HFFc6 (cell line): ENCODE measurements around the gene BTG1. TPM values are rescaled to one million over a fixed set of nuclear protein-coding genes. Genes with fewer than 3 reads are reported as not detected.
"Not testable (repeated sequence)": the region's sequence is repeated elsewhere in the genome, so short reads cannot be mapped to it uniquely, and the experiment has no call there.

Source experiments
- DNase-seq: peaks from one replicate; pipeline ENCODE4 v3.0.0-alpha.2; 2018
- H3K27ac Mint-ChIP-seq: 2 replicates; pipeline ENCODE4 v1.8.0; 2020; ENCODE audit warnings: mild to moderate bottlenecking, mixed read lengths
- H3K27me3 Mint-ChIP-seq: 2 replicates; pipeline ENCODE4 v1.8.0; 2021; ENCODE audit warnings: mild to moderate bottlenecking, moderate library complexity, mixed read lengths; ENCODE audit not compliant: insufficient read depth
- H3K36me3 Mint-ChIP-seq: 2 replicates; pipeline ENCODE4 v1.8.0; 2021; ENCODE audit warnings: low read depth, mixed read lengths
- H3K4me1 Mint-ChIP-seq: 2 replicates; pipeline ENCODE4 v1.8.0; 2020; ENCODE audit warnings: low read depth, mixed read lengths
- H3K4me3 Mint-ChIP-seq: 2 replicates; pipeline ENCODE4 v1.8.0; 2020; ENCODE audit warnings: mild to moderate bottlenecking, moderate library complexity, mixed read lengths
- H3K9me3 Mint-ChIP-seq: 2 replicates; pipeline ENCODE4 v1.8.0; 2020; ENCODE audit warnings: mild to moderate bottlenecking, mixed read lengths
- total RNA-seq, 6 experiments: library from RNA; stranded (reverse); fragmentation: NEBNext Ultra II Directional; extraction: Animal tissue kit (Norgen Biotek cat#: 25700); gene quantifications; 2 replicates in 1 of 6; 3 replicates in 5 of 6; pipeline ENCODE4 v1.2.3, GENCODE V29; 2021
- TF ChIP-seq, protein P1 (sequence below): fragments of 200-600 bp; sonication (generic); IDR thresholded peaks from 2 replicates; pipeline ENCODE4 v1.5.0; 2021; ENCODE audit warnings: antibody characterized with exemption, mild to moderate bottlenecking

BTG1 gene
- total RNA-seq, 6 experiments from 2014 or later: 38.7 to 49.9 (median 45.3) TPM

DNA sequence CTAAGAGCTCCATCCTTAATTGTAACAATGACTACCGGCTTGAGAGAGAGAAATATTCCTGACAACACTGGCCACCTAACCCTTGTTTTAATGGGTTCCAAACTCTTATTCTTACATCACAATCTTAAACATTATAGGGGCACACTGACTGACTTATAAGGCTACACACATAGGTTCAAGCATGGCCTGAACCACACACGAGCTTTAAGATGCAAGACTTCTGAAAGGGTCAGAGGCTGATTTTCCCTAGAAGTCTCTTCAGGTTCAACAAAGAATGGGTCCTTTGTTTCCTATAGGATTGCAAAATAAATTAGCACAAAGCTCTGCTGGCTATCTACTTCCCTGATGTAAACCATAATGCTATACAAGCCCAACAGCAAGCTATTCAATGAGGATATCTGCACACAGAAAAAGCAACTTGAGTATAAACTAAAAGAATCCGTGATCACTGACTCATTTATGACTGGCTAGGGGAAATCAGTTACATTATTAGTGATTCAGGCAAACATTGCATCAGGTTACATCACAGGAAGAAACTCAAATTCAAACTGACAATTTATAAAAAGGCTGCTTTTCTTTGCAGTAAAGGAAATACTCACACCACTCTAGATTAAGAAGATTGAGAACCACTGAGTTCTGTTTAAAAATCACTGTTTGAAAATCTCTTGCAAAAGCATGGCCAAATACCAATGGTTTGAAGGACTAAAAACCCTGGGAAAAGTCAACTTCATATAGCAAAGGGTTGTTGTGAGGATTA is 8.5 kb downstream of the BTG1 start:
- Mint-ChIP-seq H3K27me3 (no peaks in the 10 kb centered on the region), H3K9me3 (no peaks in the 10 kb centered on the region), H3K4me3 (peak overlapping the region; percentile 99), H3K36me3 (peaks cover 36% of the 10 kb centered on the region), H3K4me1 (peaks cover 95% of the 10 kb centered on the region), H3K27ac (peak overlapping the region; percentile 91)
- DNase-seq: peak; percentile 90
- TF ChIP-seq, protein P1, sequence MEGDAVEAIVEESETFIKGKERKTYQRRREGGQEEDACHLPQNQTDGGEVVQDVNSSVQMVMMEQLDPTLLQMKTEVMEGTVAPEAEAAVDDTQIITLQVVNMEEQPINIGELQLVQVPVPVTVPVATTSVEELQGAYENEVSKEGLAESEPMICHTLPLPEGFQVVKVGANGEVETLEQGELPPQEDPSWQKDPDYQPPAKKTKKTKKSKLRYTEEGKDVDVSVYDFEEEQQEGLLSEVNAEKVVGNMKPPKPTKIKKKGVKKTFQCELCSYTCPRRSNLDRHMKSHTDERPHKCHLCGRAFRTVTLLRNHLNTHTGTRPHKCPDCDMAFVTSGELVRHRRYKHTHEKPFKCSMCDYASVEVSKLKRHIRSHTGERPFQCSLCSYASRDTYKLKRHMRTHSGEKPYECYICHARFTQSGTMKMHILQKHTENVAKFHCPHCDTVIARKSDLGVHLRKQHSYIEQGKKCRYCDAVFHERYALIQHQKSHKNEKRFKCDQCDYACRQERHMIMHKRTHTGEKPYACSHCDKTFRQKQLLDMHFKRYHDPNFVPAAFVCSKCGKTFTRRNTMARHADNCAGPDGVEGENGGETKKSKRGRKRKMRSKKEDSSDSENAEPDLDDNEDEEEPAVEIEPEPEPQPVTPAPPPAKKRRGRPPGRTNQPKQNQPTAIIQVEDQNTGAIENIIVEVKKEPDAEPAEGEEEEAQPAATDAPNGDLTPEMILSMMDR: no peak

DNA sequence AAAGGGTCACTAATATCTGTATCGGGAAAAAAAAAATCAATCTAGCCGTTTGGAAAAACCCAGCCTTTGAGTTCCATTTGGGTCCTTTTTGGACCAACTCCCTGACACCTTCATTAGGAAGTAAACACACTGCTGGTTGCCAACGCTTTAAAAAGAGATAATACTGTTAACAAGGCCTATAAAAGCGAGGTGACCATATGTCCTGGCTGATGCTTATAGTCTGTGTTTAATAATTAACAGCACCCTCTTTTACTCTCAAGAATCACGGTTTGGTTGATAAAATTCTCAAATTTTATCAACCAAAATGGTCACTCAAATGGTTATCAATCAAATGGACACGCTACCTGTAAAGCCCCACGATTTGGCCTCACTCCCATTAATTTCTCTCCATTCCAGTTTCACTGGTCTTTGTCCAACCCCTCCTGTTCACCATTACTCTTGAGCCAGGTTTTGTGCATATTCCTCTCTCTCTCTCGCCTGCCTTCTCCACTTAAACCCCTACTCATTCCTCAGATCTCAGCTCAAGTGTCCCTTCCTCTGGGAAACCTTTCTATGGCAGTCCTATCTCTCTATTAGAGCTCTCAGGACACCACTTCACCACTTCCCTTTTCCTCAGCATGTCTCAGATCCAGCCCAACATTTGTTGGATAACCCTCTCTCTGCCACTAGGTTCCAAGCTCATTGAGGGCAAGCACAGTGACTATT is 9.5 kb downstream of the BTG1 start:
- H3K27ac Mint-ChIP-seq: peak overlapping the region; percentile 91
- peak overlapping the region; percentile 99 for H3K4me3 Mint-ChIP-seq
- H3K36me3 Mint-ChIP-seq: peaks cover 33% of the 10 kb centered on the region
- no peak for DNase-seq
- TF ChIP-seq, protein P1: no peak
- H3K4me1 Mint-ChIP-seq: peaks cover 97% of the 10 kb centered on the region
- no peaks in the 10 kb centered on the region for H3K27me3 Mint-ChIP-seq
- no peaks in the 10 kb centered on the region for H3K9me3 Mint-ChIP-seq

DNA sequence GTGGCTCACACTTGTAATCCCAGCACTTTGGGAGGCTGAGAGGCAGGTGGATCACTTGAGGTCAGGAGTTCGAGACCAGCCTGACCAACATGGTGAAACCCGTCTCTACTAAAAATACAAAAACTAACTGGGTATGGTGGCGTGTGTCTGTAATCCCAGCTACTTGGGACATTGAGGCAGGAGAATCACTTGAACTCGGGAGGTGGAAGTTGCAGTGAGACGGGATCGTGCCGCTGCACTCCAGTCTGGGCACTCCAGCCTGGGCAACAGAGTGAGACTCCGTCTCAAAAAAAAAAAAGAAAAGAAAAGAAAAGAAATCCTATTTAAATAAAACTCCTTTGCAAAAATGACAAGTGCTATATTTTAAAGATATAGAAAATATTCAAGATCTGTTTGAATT is 10.1 kb downstream of the BTG1 start:
- peak overlapping the region; percentile 91 for H3K27ac Mint-ChIP-seq
- peaks cover 95% of the 10 kb centered on the region for H3K4me1 Mint-ChIP-seq
- H3K27me3 Mint-ChIP-seq, H3K9me3 Mint-ChIP-seq, DNase-seq: not testable (repeated sequence)
- peaks cover 30% of the 10 kb centered on the region for H3K36me3 Mint-ChIP-seq
- H3K4me3 Mint-ChIP-seq: peak overlapping the region; percentile 55; the same call in 1 of the 2 replicates

DNA sequence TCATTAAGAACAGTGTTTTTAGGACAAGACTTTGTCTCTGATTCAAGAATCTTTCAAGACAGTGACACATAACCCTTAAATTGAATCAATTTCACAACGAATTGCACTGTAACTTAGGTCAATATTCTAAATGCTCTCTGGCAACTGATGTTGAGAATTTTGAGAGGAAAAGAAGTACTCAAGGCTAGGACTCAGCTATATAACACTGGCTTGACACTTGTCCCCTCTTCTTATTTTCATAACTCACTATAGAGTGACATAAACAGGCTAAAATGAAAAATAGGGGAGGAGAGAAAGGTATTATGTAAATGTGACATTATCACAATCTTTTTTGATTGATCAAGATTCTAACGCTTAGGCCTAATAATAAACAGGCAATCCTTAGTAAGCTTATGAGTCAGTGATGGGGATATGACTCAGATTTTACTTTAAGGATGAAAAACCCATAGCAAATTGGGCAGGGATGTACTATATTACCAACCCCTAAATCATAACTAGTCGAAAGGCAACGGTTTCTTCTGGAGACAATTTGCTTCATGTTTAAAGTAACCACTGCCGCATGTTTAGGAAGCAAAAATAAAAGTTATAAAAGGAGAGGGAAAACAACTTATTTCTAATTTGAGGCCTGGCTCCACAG is 10.9 kb downstream of the BTG1 start:
- Mint-ChIP-seq H3K4me1 (peaks cover 87% of the 10 kb centered on the region), H3K4me3 (peak overlapping the region; percentile 55)
- DNase-seq: peak; percentile 73

DNA sequence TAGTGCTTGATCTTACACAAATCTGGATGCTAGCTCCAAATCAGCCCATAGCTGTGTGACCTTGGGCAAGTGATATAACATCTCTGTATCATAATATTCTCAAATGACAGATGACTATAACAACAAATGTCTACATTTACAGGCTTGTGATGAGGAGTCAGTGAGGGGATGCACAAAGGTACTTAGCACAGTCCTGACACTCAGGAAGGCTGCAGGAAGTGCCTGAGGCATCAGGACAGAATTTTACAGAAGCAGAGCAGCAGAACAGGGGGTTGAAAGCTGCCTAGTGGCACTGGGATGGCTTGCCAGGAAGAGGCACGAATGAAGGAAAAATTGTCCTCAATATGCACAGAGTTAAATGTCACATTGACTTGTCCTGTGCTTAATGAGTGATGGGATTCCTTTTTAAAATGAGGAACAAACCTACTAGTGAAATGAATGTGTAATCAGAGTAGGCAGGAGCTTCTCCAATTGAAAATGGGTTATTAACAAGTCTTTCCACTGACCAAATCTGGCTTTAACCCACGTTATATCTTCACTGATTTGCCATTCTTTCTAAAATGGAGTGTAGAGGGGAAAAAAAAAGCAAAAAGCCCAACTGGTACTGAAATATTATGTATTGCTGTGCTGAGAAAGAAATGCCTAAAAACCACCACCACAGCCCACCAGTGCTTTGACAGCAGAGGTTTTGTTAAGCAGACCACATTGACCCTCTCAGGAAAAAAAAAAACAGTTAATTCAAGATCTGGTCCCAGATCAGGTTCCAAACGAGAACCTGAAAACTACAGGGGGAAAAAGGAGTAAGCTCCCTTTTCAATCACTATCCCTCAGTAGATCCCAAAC is 11.6 kb downstream of the BTG1 start:
- Mint-ChIP-seq H3K9me3 (no peaks in the 10 kb centered on the region), H3K4me1 (peaks cover 80% of the 10 kb centered on the region), H3K4me3 (peak overlapping the region; percentile 55), H3K27me3 (no peaks in the 10 kb centered on the region; the same call in 1 of the 2 replicates), H3K27ac (peak overlapping the region; percentile 91), H3K36me3 (peaks cover 37% of the 10 kb centered on the region)
- no peak for DNase-seq
- TF ChIP-seq, protein P1: no peak

More for the DNA sequence above, 10.9 kb downstream of the BTG1 start:
- Mint-ChIP-seq H3K27ac (peak overlapping the region; percentile 91), H3K27me3 (no peaks in the 10 kb centered on the region; the same call in 1 of the 2 replicates), H3K9me3 (no peaks in the 10 kb centered on the region), H3K36me3 (peaks cover 32% of the 10 kb centered on the region)
- TF ChIP-seq, protein P1: no peak
